MM.1S (cell line): Measurements from ENCODE around the gene KCNG2.

Experiments
- DNase-seq: peaks from one replicate; pipeline ENCODE4 v3.0.0-alpha.2; 2015
- H2AFZ ChIP-seq: fragments of 300-600 bp; sonication (generic); 2 replicates; pipeline ENCODE4 v1.6.0; 2016; ENCODE audit warnings: antibody characterized with exemption, low read length
- H3F3A ChIP-seq: fragments of 300-600 bp; sonication (generic); 2 replicates; pipeline ENCODE4 v1.6.1; 2016; ENCODE audit warnings: mild to moderate bottlenecking, antibody characterized with exemption, low read length, moderate library complexity, mixed read lengths; ENCODE audit not compliant: insufficient read depth
- H3K27ac ChIP-seq: fragments of 300-600 bp; sonication (generic); 2 replicates; pipeline ENCODE4 v1.5.1; 2016; ENCODE audit warnings: mild to moderate bottlenecking, low read length
- H3K27me3 ChIP-seq: fragments of 300-600 bp; sonication (generic); replicated peaks from 2 replicates; pipeline ENCODE4 v1.6.0; 2016; ENCODE audit warnings: low read length; ENCODE audit not compliant: insufficient read depth
- H3K36me3 ChIP-seq: fragments of 300-600 bp; sonication (generic); replicated peaks from 2 replicates; pipeline ENCODE4 v1.6.1; 2016; ENCODE audit warnings: mild to moderate bottlenecking, low read length, mixed read lengths; ENCODE audit not compliant: insufficient read depth
- H3K4me1 ChIP-seq: fragments of 300-600 bp; sonication (generic); 2 replicates; pipeline ENCODE4 v1.6.1; 2016; ENCODE audit warnings: low read length, mixed read lengths
- H3K4me2 ChIP-seq: fragments of 300-600 bp; sonication (generic); 2 replicates; pipeline ENCODE4 v1.6.0; 2016; ENCODE audit warnings: low read depth, low read length
- H3K4me3 ChIP-seq: fragments of 300-600 bp; sonication (generic); 2 replicates; pipeline ENCODE4 v1.5.1; 2016; ENCODE audit warnings: low read length, mixed read lengths
- H3K79me2 ChIP-seq: fragments of 300-600 bp; sonication (generic); 2 replicates; pipeline ENCODE4 v1.6.1; 2016; ENCODE audit warnings: mixed run types, low read length, mixed read lengths
- H3K9ac ChIP-seq: fragments of 300-600 bp; sonication (generic); 2 replicates; pipeline ENCODE4 v1.6.1; 2016; ENCODE audit warnings: low read length, mixed read lengths
- H3K9me2 ChIP-seq: fragments of 300-600 bp; sonication (generic); replicated peaks from 2 replicates; pipeline ENCODE4 v1.6.1; 2016; ENCODE audit warnings: mild to moderate bottlenecking, low read length, mixed read lengths; ENCODE audit not compliant: insufficient read depth
- H3K9me3 ChIP-seq: fragments of 300-600 bp; sonication (generic); replicated peaks from 2 replicates; pipeline ENCODE4 v1.6.1; 2016; ENCODE audit warnings: mild to moderate bottlenecking, low read length, mixed read lengths; ENCODE audit not compliant: insufficient read depth
- H4K20me1 ChIP-seq: fragments of 300-600 bp; sonication (generic); 2 replicates; pipeline ENCODE4 v1.6.1; 2016; ENCODE audit warnings: mild to moderate bottlenecking, low read length, moderate library complexity, mixed read lengths; ENCODE audit not compliant: insufficient read depth
- CTCF ChIP-seq: fragments of 300-600 bp; sonication (generic); IDR thresholded peaks from 2 replicates; pipeline ENCODE4 v1.5.1; 2016; ENCODE audit warnings: antibody characterized with exemption, low read length, mixed read lengths
- EZH2 ChIP-seq: fragments of 300-600 bp; sonication (generic); optimal IDR thresholded peaks from 2 replicates; pipeline ENCODE3; 2017; ENCODE audit warnings: low read depth, mild to moderate bottlenecking, antibody characterized with exemption, low read length, mixed read lengths
- EZH2phosphoT487 ChIP-seq: fragments of 300-600 bp; sonication (generic); IDR thresholded peaks from 2 replicates; pipeline ENCODE4 v1.6.1; 2018; ENCODE audit warnings: antibody characterized with exemption, low read length

The KCNG2 gene

GRCh38 chr18:79828258-79828657 is 30.5 kb downstream of the KCNG2 start:
- Histone ChIP-seq H3K4me3 (no peak overlapping the region), H3F3A (no peaks in the 10 kb centered on the region), H3K9me3 (no peaks in the 10 kb centered on the region), H3K79me2 (no peaks in the 10 kb centered on the region), H3K36me3 (no peaks in the 10 kb centered on the region), H3K9me2 (no peaks in the 10 kb centered on the region), H4K20me1 (no peaks in the 10 kb centered on the region), H3K9ac (no peak overlapping the region), H3K27me3 (no peaks in the 10 kb centered on the region), H2AFZ (no peak overlapping the region), H3K4me1 (no peaks in the 10 kb centered on the region), H3K27ac (no peak overlapping the region), H3K4me2 (no peak overlapping the region)
- no peak for TF ChIP-seq EZH2phosphoT487
- TF ChIP-seq CTCF, result no peak
- no peak for TF ChIP-seq EZH2
- DNase-seq, result no peak

- H3K36me3 ChIP-seq, result no peaks in the 10 kb centered on the region
- H4K20me1 ChIP-seq, result no peaks in the 10 kb centered on the region
- H3K9me3 ChIP-seq, result no peaks in the 10 kb centered on the region
- no peak for DNase-seq
- TF ChIP-seq EZH2 (no peak), CTCF (no peak), EZH2phosphoT487 (no peak)
- H3K9ac ChIP-seq, result no peak overlapping the region
- H3K4me1 ChIP-seq, result no peaks in the 10 kb centered on the region
- H3K79me2 ChIP-seq, result no peaks in the 10 kb centered on the region
- H3K27me3 ChIP-seq, result no peaks in the 10 kb centered on the region
- H3K9me2 ChIP-seq, result no peaks in the 10 kb centered on the region
- H3K27ac ChIP-seq, result no peak overlapping the region
- no peak overlapping the region for H3K4me3 ChIP-seq
- H3K4me2 ChIP-seq, result no peak overlapping the region
- H3F3A ChIP-seq, result no peaks in the 10 kb centered on the region
- H2AFZ ChIP-seq, result no peak overlapping the region
Measured at GRCh38 chr18:79829136-79829854, 31.6 kb downstream of the KCNG2 start.

GRCh38 chr18:79832169-79832568 is 34.4 kb downstream of the KCNG2 start:
- Histone ChIP-seq H3F3A (no peaks in the 10 kb centered on the region), H2AFZ (no peak overlapping the region), H3K27ac (no peak overlapping the region), H4K20me1 (no peaks in the 10 kb centered on the region), H3K79me2 (no peaks in the 10 kb centered on the region), H3K4me2 (no peak overlapping the region), H3K27me3 (no peaks in the 10 kb centered on the region), H3K9me3 (no peaks in the 10 kb centered on the region), H3K4me3 (no peak overlapping the region), H3K9ac (no peak overlapping the region), H3K36me3 (no peaks in the 10 kb centered on the region), H3K9me2 (no peaks in the 10 kb centered on the region), H3K4me1 (no peaks in the 10 kb centered on the region)
- no peak for TF ChIP-seq EZH2
- no peak for TF ChIP-seq EZH2phosphoT487
- TF ChIP-seq CTCF, result no peak
- DNase-seq, result no peak
